Endodermal cell (in vitro differentiated cells): ENCODE data around the gene UBE2G1. TPM values are rescaled to one million over a fixed set of nuclear protein-coding genes. Genes with fewer than 3 reads are reported as not detected.

Source experiments
- DNase-seq: peaks from one replicate; pipeline ENCODE4 v3.0.0-alpha.2; 2017
- H3K27ac ChIP-seq: 2 replicates; pipeline ENCODE4 v1.5.1; 2013; ENCODE audit warnings: mild to moderate bottlenecking, low read depth, low read length, moderate library complexity
- H3K27me3 ChIP-seq: 2 replicates; pipeline ENCODE4 v1.6.1; 2013; ENCODE audit warnings: mild to moderate bottlenecking, low read length, moderate library complexity; ENCODE audit not compliant: insufficient read depth, control insufficient read depth, poor library complexity, severe bottlenecking
- H3K36me3 ChIP-seq: 2 replicates; pipeline ENCODE4 v1.7.0; 2013; ENCODE audit warnings: mild to moderate bottlenecking, low read length, moderate library complexity; ENCODE audit not compliant: control insufficient read depth, insufficient read depth
- H3K4me1 ChIP-seq: one replicate; pipeline ENCODE4 v1.7.0; 2013; ENCODE audit warnings: low read length; ENCODE audit not compliant: control insufficient read depth, insufficient read depth
- H3K4me3 ChIP-seq: 2 replicates; pipeline ENCODE4 v1.5.1; 2013; ENCODE audit warnings: mild to moderate bottlenecking, low read length, moderate library complexity
- H3K9ac ChIP-seq: 2 replicates; pipeline ENCODE4 v1.6.1; 2013; ENCODE audit warnings: mild to moderate bottlenecking, low read length, moderate library complexity; ENCODE audit not compliant: poor library complexity, severe bottlenecking; ENCODE audit errors: extremely low read depth
- H3K9me3 ChIP-seq: 2 replicates; pipeline ENCODE4 v1.6.1; 2013; ENCODE audit warnings: mild to moderate bottlenecking, low read length, moderate library complexity; ENCODE audit not compliant: control insufficient read depth
- H3K27ac Mint-ChIP-seq: 2 replicates; pipeline ENCODE4 v1.8.0; 2020; ENCODE audit warnings: mixed read lengths
- H3K27me3 Mint-ChIP-seq: 2 replicates; pipeline ENCODE4 v1.8.0; 2021; ENCODE audit warnings: mild to moderate bottlenecking, mixed read lengths; ENCODE audit not compliant: insufficient read depth
- H3K36me3 Mint-ChIP-seq: 2 replicates; pipeline ENCODE4 v1.8.0; 2020; ENCODE audit warnings: low read depth, mixed read lengths
- H3K4me1 Mint-ChIP-seq: 2 replicates; pipeline ENCODE4 v1.8.0; 2020; ENCODE audit warnings: mixed read lengths
- H3K4me3 Mint-ChIP-seq: 2 replicates; pipeline ENCODE4 v1.8.0; 2020; ENCODE audit warnings: mild to moderate bottlenecking, moderate library complexity, mixed read lengths
- H3K9me3 Mint-ChIP-seq: 2 replicates; pipeline ENCODE4 v1.8.0; 2020; ENCODE audit warnings: mild to moderate bottlenecking, mixed read lengths
- CTCF ChIP-seq: fragments of 200-600 bp; sonication (generic); conservative IDR thresholded peaks from 2 replicates; pipeline ENCODE4 v1.5.0; 2021; ENCODE audit warnings: antibody characterized with exemption, mild to moderate bottlenecking
- WGBS, 2 experiments: methylation state at CpG; one replicate each; pipeline versions ENCODE4 v1.1.5 to v1.1.7; 2013; ENCODE audit warnings: missing lambda C conversion rate in 2 of 2, mixed read lengths in 1 of 2; ENCODE audit not compliant: insufficient coverage in 1 of 2, insufficient read length in 1 of 2; 5-methylcytosine and 5-hydroxymethylcytosine counted together
- total RNA-seq, 2 donors: library from RNA; stranded (reverse); fragmentation: NEBNext Ultra II Directional in 1 of 2; extraction: Animal tissue kit (Norgen Biotek cat#: 25700) in 1 of 2; gene quantifications; 2 replicates in 1 of 2; 3 replicates in 1 of 2; pipeline ENCODE4 v1.2.1, GENCODE V29; 2021

UBE2G1 gene
- total RNA-seq, 2 donors from 2014 or later, result 85.5 to 104 TPM

DNA sequence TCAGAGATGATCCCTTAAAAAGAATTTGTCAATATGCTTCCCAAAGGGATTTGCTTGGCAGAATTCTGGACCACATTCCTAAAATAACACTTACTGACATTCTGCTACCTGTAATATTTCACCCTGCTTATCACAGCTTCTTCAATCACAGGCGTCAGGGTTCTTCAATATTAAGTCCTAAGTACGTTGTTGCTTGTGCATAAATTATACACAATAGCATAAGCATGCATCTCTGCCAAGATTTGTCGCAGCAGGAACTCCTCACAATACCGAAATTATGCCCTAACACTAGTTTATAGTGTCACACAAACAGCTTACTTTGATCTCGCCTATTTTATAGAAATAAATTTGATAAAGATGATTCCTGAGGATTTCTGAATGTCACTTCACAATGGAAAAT lies 48.9 kb downstream of the UBE2G1 start:
- no peak for DNase-seq

GRCh38 chr17:4316648-4317047 lies 49.8 kb downstream of the UBE2G1 start:
- H3K36me3 ChIP-seq, result peaks cover 27% of the 10 kb centered on the region
- no peak overlapping the region for H3K9ac ChIP-seq
- no peak for DNase-seq
- H3K4me3 ChIP-seq, result no peak overlapping the region
- 94 to 96% methylated on average over 10 of the region's 10 CpGs for WGBS, 2 experiments
- H3K27me3 Mint-ChIP-seq, result no peaks in the 10 kb centered on the region
- H3K9me3 ChIP-seq, result peaks cover 14% of the 10 kb centered on the region
- TF ChIP-seq CTCF, result no peak
- H3K27ac Mint-ChIP-seq, result no peak overlapping the region
- H3K4me3 Mint-ChIP-seq, result no peak overlapping the region
- H3K4me1 Mint-ChIP-seq, result peaks cover 21% of the 10 kb centered on the region
- no peak overlapping the region for H3K27ac ChIP-seq
- peaks cover 2% of the 10 kb centered on the region for H3K4me1 ChIP-seq
- H3K27me3 ChIP-seq, result no peaks in the 10 kb centered on the region
- H3K9me3 Mint-ChIP-seq, result peaks cover 5% of the 10 kb centered on the region
- peaks cover 36% of the 10 kb centered on the region for H3K36me3 Mint-ChIP-seq

More for the DNA sequence above, 48.9 kb downstream of the UBE2G1 start:
- Mint-ChIP-seq H3K27me3 (no peaks in the 10 kb centered on the region), H3K4me1 (peaks cover 21% of the 10 kb centered on the region), H3K36me3 (peaks cover 30% of the 10 kb centered on the region), H3K4me3 (no peak overlapping the region), H3K27ac (peak overlapping the region; percentile 86), H3K9me3 (peaks cover 3% of the 10 kb centered on the region)
- H3K4me3 ChIP-seq, result no peak overlapping the region
- H3K9ac ChIP-seq, result no peak overlapping the region
- peaks cover 26% of the 10 kb centered on the region for H3K36me3 ChIP-seq
- H3K27me3 ChIP-seq, result no peaks in the 10 kb centered on the region
- no peak overlapping the region for H3K27ac ChIP-seq
- H3K4me1 ChIP-seq, result peaks cover 2% of the 10 kb centered on the region
- 94% methylated on average over 2 to 5 of the region's 5 CpGs for WGBS, 2 experiments
- peaks cover 5% of the 10 kb centered on the region for H3K9me3 ChIP-seq
- no peak for TF ChIP-seq CTCF

GRCh38 chr17:4314618-4315017 lies 51.9 kb downstream of the UBE2G1 start:
- peaks cover 2% of the 10 kb centered on the region for H3K4me1 ChIP-seq
- H3K4me3 ChIP-seq, result no peak overlapping the region
- no peak for TF ChIP-seq CTCF
- H3K4me1 Mint-ChIP-seq, result peaks cover 21% of the 10 kb centered on the region
- no peak overlapping the region for H3K9ac ChIP-seq
- H3K36me3 Mint-ChIP-seq, result peaks cover 53% of the 10 kb centered on the region
- H3K27ac ChIP-seq, result no peak overlapping the region
- peaks cover 38% of the 10 kb centered on the region for H3K36me3 ChIP-seq
- DNase-seq, result no peak
- H3K4me3 Mint-ChIP-seq, result no peak overlapping the region
- H3K9me3 Mint-ChIP-seq, result peaks cover 20% of the 10 kb centered on the region
- 80 to 100% methylated on average over 1 of the region's 1 CpG for WGBS, 2 experiments
- H3K27ac Mint-ChIP-seq, result peak overlapping the region; percentile 5
- no peaks in the 10 kb centered on the region for H3K27me3 Mint-ChIP-seq
- no peaks in the 10 kb centered on the region for H3K27me3 ChIP-seq
- peaks cover 34% of the 10 kb centered on the region for H3K9me3 ChIP-seq
